Hepatocyte (in vitro differentiated cells): Measurements from ENCODE around the gene FAM83B. TPM values are rescaled to one million over a fixed set of nuclear protein-coding genes. Genes with fewer than 3 reads are reported as not detected.
"Not testable (repeated sequence)": the region's sequence is repeated elsewhere in the genome, so short reads cannot be mapped to it uniquely, and the experiment has no call there.

Source experiments
- DNase-seq: peaks from one replicate; pipeline ENCODE4 v3.0.0-alpha.2; 2016; ENCODE audit warnings: low spot score
- H2AFZ ChIP-seq: fragments of 200-600 bp; sonication (generic); 2 replicates; pipeline ENCODE4 v1.6.0; 2016; ENCODE audit warnings: antibody characterized with exemption, mild to moderate bottlenecking
- H3K27ac ChIP-seq: fragments of 200-600 bp; sonication (generic); 2 replicates; pipeline ENCODE4 v1.5.1; 2016; ENCODE audit warnings: mild to moderate bottlenecking
- H3K27me3 ChIP-seq: fragments of 200-600 bp; sonication (generic); 2 replicates; pipeline ENCODE4 v1.6.1; 2016
- H3K36me3 ChIP-seq: fragments of 200-600 bp; sonication (generic); replicated peaks from 2 replicates; pipeline ENCODE4 v1.5.1; 2016; ENCODE audit warnings: low read depth; ENCODE audit not compliant: insufficient read depth
- H3K4me1 ChIP-seq: fragments of 200-600 bp; sonication (generic); 2 replicates; pipeline ENCODE4 v1.5.1; 2016; ENCODE audit warnings: mild to moderate bottlenecking, moderate library complexity; ENCODE audit not compliant: insufficient read depth
- H3K4me2 ChIP-seq: fragments of 200-600 bp; sonication (generic); 2 replicates; pipeline ENCODE4 v1.6.0; 2016
- H3K4me3 ChIP-seq: fragments of 200-600 bp; sonication (generic); 2 replicates; pipeline ENCODE4 v1.5.1; 2016; ENCODE audit warnings: mild to moderate bottlenecking
- H3K79me2 ChIP-seq: fragments of 200-600 bp; sonication (generic); 2 replicates; pipeline ENCODE4 v1.6.0; 2017; ENCODE audit warnings: mild to moderate bottlenecking
- H3K9me2 ChIP-seq: fragments of 200-600 bp; sonication (generic); replicated peaks from 2 replicates; pipeline ENCODE4 v1.6.0; 2017; ENCODE audit warnings: mild to moderate bottlenecking; ENCODE audit not compliant: insufficient read depth
- H3K9me3 ChIP-seq: fragments of 200-600 bp; sonication (generic); 2 replicates; pipeline ENCODE4 v1.5.1; 2016; ENCODE audit warnings: low read depth, mild to moderate bottlenecking
- H4K20me1 ChIP-seq: fragments of 200-600 bp; sonication (generic); 2 replicates; pipeline ENCODE4 v1.6.0; 2016; ENCODE audit warnings: mild to moderate bottlenecking; ENCODE audit not compliant: insufficient read depth, poor library complexity, severe bottlenecking
- CTCF ChIP-seq: fragments of 200-600 bp; sonication (generic); IDR thresholded peaks from 2 replicates; pipeline ENCODE4 v1.5.1; 2016; ENCODE audit warnings: antibody characterized with exemption, mild to moderate bottlenecking; ENCODE audit not compliant: poor library complexity
- EZH2 ChIP-seq: fragments of 200-600 bp; sonication (generic); IDR thresholded peaks from 2 replicates; pipeline ENCODE4 v1.6.1; 2016; ENCODE audit warnings: antibody characterized with exemption, mild to moderate bottlenecking, borderline replicate concordance
- EZH2phosphoT487 ChIP-seq: fragments of 200-600 bp; sonication (generic); IDR thresholded peaks from one replicate; pipeline ENCODE4 v1.6.1; 2018; ENCODE audit warnings: antibody characterized with exemption, mild to moderate bottlenecking, low read depth, moderate library complexity; ENCODE audit not compliant: unreplicated experiment, severe bottlenecking
- WGBS: methylation state at CpG from one replicate; pipeline ENCODE4 v1.1.6; 2016; ENCODE audit warnings: low lambda C conversion rate; ENCODE audit errors: missing lambda C conversion rate; 5-methylcytosine and 5-hydroxymethylcytosine counted together
- polyA plus RNA-seq: library from polyadenylated mRNA; unstranded; fragments of >200 nt; fragmentation: Nextera tagmentation; extraction: Ambion mirVana; gene quantifications from 2 replicates; pipeline ENCODE4 v1.2.1, GENCODE V29; 2016
- total RNA-seq: library from RNA; depleted of rRNA; stranded (reverse); fragments of >200 nt; gene quantifications from 2 replicates; pipeline ENCODE4 v1.2.3, GENCODE V29; 2014

The FAM83B gene
- total and polyA plus RNA-seq, 2 experiments from 2014 or later, result 5.5 to 29.2 TPM

DNA sequence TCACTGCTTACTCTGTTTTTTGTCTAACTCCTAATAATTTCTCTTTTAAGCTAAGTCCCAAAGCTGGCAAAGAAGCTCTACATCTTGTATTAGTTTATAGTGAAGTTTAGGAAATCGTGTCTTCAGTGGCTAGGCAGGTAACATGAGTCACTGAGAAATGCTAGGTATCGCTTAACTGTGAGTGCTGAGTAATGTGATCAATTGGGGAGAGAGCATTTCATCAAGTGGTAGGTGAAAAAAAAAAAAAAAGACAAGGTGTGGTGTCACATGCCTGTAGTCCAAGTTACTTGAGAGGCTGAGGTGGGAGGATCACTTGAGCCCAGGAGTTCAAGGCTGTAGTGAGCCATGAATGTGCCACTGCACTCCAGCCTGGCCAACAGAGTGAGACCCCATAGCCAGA, 125.3 kb downstream of the FAM83B start:
- no peaks in the 10 kb centered on the region for H3K9me2 ChIP-seq
- no peaks in the 10 kb centered on the region for H3K9me3 ChIP-seq
- H3K79me2 ChIP-seq, result no peaks in the 10 kb centered on the region
- no peaks in the 10 kb centered on the region for H4K20me1 ChIP-seq
- TF ChIP-seq EZH2phosphoT487 (no peak), EZH2 (no peak), CTCF (no peak)
- no peak overlapping the region for H3K4me2 ChIP-seq
- H3K36me3 ChIP-seq, result no peaks in the 10 kb centered on the region
- no peak overlapping the region for H2AFZ ChIP-seq
- WGBS, result 55% methylated on average over 2 of the region's 2 CpGs
- H3K4me3 ChIP-seq, result no peak overlapping the region
- no peak overlapping the region for H3K27ac ChIP-seq
- no peaks in the 10 kb centered on the region for H3K27me3 ChIP-seq
- DNase-seq, result no peak
- H3K4me1 ChIP-seq, result no peaks in the 10 kb centered on the region

- not testable (repeated sequence) for H3K9me3 ChIP-seq, H3K27ac ChIP-seq, DNase-seq, H2AFZ ChIP-seq, H4K20me1 ChIP-seq, H3K9me2 ChIP-seq, H3K36me3 ChIP-seq, H3K27me3 ChIP-seq, H3K4me2 ChIP-seq, H3K79me2 ChIP-seq, H3K4me3 ChIP-seq, H3K4me1 ChIP-seq
- WGBS, result 90% methylated on average over 19 of the region's 24 CpGs
Measured at GRCh38 chr6:54979161-54979560, 132.6 kb downstream of the FAM83B start.

GRCh38 chr6:54980511-54981275, 134.1 kb downstream of the FAM83B start:
- Histone ChIP-seq H2AFZ (no peak overlapping the region), H3K79me2 (no peaks in the 10 kb centered on the region), H3K9me2 (no peaks in the 10 kb centered on the region), H3K27me3 (no peaks in the 10 kb centered on the region), H4K20me1 (no peaks in the 10 kb centered on the region), H3K9me3 (no peaks in the 10 kb centered on the region), H3K4me2 (no peak overlapping the region), H3K27ac (no peak overlapping the region), H3K4me3 (no peak overlapping the region), H3K4me1 (no peaks in the 10 kb centered on the region), H3K36me3 (no peaks in the 10 kb centered on the region)
- 94% methylated on average over 14 of the region's 14 CpGs for WGBS
- DNase-seq, result no peak
- TF ChIP-seq CTCF, result no peak
- no peak for TF ChIP-seq EZH2
- no peak for TF ChIP-seq EZH2phosphoT487

- no peak for DNase-seq
- Histone ChIP-seq H3K27ac (no peak overlapping the region), H3K9me2 (no peaks in the 10 kb centered on the region), H4K20me1 (no peaks in the 10 kb centered on the region), H2AFZ (no peak overlapping the region), H3K79me2 (no peaks in the 10 kb centered on the region), H3K36me3 (no peaks in the 10 kb centered on the region), H3K4me1 (no peaks in the 10 kb centered on the region), H3K4me2 (no peak overlapping the region), H3K27me3 (no peaks in the 10 kb centered on the region), H3K4me3 (no peak overlapping the region), H3K9me3 (no peaks in the 10 kb centered on the region)
- 91% methylated on average over 2 of the region's 2 CpGs for WGBS
- TF ChIP-seq EZH2phosphoT487, result no peak
- TF ChIP-seq CTCF, result no peak
- TF ChIP-seq EZH2, result no peak
Measured at GRCh38 chr6:54981276-54981609, 134.7 kb downstream of the FAM83B start.
